Activated CD4-positive, alpha-beta T cell treated with anti-CD3 and anti-CD28 coated beads for 36 hours (primary cell): ENCODE measurements around the gene TASP1. TPM values are rescaled to one million over a fixed set of nuclear protein-coding genes. Genes with fewer than 3 reads are reported as not detected.

ENCODE experiments used
- ATAC-seq: fragments of 200-7000 bp; cut with Tn5 transposase; one replicate; pipeline ENCODE4 v1.10.0; 2021; ENCODE audit warnings: mild to moderate bottlenecking, moderate library complexity
- CTCF ChIA-PET: fragments of 350-600 bp; sonication (Branson Sonifier 250); formaldehyde crosslinking; loops from one replicate; lab custom pipeline; 2021; ENCODE audit warnings: antibody characterized with exemption; lab: Charles Lee
- POLR2A ChIA-PET: fragments of 350-600 bp; sonication (Branson Sonifier 250); formaldehyde crosslinking; loops from one replicate; lab custom pipeline; 2021; ENCODE audit warnings: antibody characterized with exemption, inconsistent platforms; lab: Charles Lee
- DNase-seq: peaks from one replicate; pipeline ENCODE4 v3.0.0-alpha.2; 2020
- H3K27ac Mint-ChIP-seq: one replicate; pipeline ENCODE4 v1.8.0; 2021; ENCODE audit warnings: mixed read lengths
- H3K27me3 Mint-ChIP-seq: one replicate; pipeline ENCODE4 v1.8.0; 2021; ENCODE audit warnings: mixed read lengths
- H3K36me3 Mint-ChIP-seq: one replicate; pipeline ENCODE4 v1.8.0; 2021; ENCODE audit warnings: low read depth, mixed read lengths
- H3K4me1 Mint-ChIP-seq: one replicate; pipeline ENCODE4 v1.8.0; 2021; ENCODE audit warnings: mixed read lengths
- H3K4me3 Mint-ChIP-seq: one replicate; pipeline ENCODE4 v1.8.0; 2021; ENCODE audit warnings: mild to moderate bottlenecking, moderate library complexity, mixed read lengths
- H3K9me3 Mint-ChIP-seq: one replicate; pipeline ENCODE4 v1.8.0; 2021; ENCODE audit warnings: low read depth, mixed read lengths
- intact Hi-C, 2 experiments: fragments of 100-400 bp; cut with DNase I in 1 of 2; cut with micrococcal nuclease in 1 of 2; formaldehyde crosslinking; loops; one replicate each; pipeline versions ENCODE4 v1.14.2 to v1.15.1; 2022 to 2024; cut with DNase I, micrococcal nuclease
- total RNA-seq, 2 experiments: library from RNA; stranded (reverse); gene quantifications; one replicate each; pipeline ENCODE4 v1.2.3, GENCODE V29; 2021

Gene TASP1
- total RNA-seq, 2 experiments from 2014 or later: 8.5 to 10.1 TPM

DNA sequence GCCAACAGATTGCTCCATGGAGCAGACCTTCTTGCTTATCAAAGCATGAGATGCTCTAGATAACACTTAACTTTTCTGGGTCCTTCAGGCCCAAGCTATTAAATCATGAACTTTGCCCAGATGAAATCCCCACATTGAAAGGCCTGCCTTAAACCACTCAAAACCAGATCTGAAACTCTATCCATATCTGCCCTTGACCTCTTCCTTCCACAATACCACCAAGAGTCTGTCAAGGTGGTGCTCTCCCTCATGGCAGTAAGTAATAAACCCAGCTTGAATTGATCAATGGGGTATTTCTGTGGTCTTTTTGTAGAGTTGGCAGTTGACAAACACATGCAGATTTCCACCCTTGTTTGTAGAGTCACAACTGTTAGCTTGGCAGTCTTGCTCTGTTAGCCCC is 282.1 kb downstream of the TASP1 start:
- POLR2A ChIA-PET: no interaction called here
- intact Hi-C loops: no loop called here
- no peaks in the 10 kb centered on the region for H3K9me3 Mint-ChIP-seq
- no peak overlapping the region for H3K4me3 Mint-ChIP-seq
- CTCF ChIA-PET: interaction anchor here (1.0 kb wide), 1 partner anchor 24 kb away, joined by 3 read pairs; no protein-coding TSS in a partner anchor
- H3K4me1 Mint-ChIP-seq: no peaks in the 10 kb centered on the region
- DNase-seq (no peak), ATAC-seq (no peak)
- no peaks in the 10 kb centered on the region for H3K27me3 Mint-ChIP-seq
- H3K36me3 Mint-ChIP-seq: no peaks in the 10 kb centered on the region
- no peak overlapping the region for H3K27ac Mint-ChIP-seq

DNA sequence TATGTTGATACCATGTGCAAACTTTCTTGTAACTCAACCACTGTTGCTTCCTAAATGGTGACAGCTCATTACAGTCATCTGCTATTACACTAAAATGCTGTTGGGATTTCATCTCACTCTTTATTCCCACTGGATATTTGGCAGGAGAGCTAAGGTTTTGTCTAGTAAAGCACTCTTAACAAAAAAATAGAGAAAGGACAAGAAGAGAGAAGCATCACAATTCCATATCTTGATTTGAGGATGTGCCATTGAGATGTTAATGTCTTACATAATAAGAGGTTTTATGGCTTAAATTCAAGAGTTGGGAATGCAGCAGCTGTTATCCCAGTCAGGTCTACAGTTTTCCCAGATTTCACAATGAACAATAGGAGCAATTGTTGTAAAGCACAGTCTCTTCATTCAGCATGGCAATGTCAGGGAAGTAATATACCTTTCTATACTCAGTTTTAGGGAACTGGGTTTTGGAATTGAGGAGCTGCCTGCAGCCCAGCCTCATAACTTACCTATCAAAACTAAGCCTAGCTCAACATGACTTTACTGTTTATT is 282.7 kb downstream of the TASP1 start:
- DNase-seq (no peak), ATAC-seq (no peak)
- Mint-ChIP-seq H3K27me3 (no peaks in the 10 kb centered on the region), H3K9me3 (no peaks in the 10 kb centered on the region), H3K27ac (no peak overlapping the region), H3K4me3 (no peak overlapping the region), H3K36me3 (no peaks in the 10 kb centered on the region), H3K4me1 (no peaks in the 10 kb centered on the region)
- ChIA-PET CTCF (interaction anchor here (0.6 to 1.0 kb wide), 2 partner anchors 24 to 410 kb away, joined by 3 to 4 read pairs; no protein-coding TSS in a partner anchor), POLR2A (no interaction called here)
- intact Hi-C loops: no loop called here

DNA sequence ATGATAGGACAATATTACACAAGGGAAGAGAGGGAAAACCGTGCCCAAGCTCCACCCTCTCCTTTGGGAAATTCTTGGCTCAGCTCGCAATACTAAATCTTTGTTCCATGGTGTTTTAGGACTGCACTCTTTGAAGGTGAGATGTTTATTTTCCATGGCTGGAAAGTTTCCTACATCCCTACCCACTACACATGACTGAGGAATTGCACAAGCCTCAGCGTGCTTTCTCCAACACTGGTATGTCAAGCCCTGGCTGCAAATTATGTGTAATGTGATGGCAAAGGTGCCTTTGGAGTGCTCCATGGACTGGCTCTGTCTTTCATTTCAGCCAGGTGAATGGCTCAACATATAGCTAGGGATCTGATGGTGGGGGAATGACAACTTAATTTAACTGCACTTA is 283.3 kb downstream of the TASP1 start:
- no peaks in the 10 kb centered on the region for H3K27me3 Mint-ChIP-seq
- intact Hi-C loops: no loop called here
- POLR2A ChIA-PET: no interaction called here
- CTCF ChIA-PET: no interaction called here
- no peak overlapping the region for H3K4me3 Mint-ChIP-seq
- no peaks in the 10 kb centered on the region for H3K4me1 Mint-ChIP-seq
- ATAC-seq (no peak), DNase-seq (no peak)
- no peak overlapping the region for H3K27ac Mint-ChIP-seq
- no peaks in the 10 kb centered on the region for H3K9me3 Mint-ChIP-seq
- H3K36me3 Mint-ChIP-seq: no peaks in the 10 kb centered on the region

DNA sequence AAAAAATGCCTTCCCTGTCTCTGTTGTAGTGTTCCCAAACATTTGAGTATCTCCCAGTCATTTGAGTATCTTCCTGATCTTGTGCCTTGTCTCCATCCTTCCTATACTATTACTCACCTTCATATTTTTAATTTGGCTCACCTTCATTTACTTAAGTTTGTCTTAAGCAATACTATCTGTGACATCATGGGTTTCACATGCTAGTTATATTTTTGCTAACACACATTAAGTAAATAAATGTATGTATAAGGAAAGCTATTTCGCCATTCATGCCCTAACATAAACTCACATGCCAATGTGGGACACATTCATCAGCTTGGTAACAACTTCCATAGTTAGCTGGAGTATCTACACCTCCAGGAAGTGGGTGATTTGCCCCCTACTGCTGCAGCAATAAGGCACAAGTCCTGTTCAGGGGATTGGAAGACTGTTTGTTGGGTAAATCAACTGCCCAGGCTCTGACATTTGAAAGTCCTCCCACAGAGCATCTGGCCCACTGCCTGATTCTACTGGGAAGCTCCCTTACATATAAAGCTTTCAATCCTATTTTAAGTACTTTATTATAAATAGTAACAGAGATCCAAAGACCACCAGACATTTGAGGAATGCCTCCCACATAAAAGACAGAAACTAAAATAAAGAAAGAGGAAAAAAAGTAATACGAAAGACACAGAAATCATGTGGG is 285.3 kb downstream of the TASP1 start:
- intact Hi-C loops: no loop called here
- no peaks in the 10 kb centered on the region for H3K4me1 Mint-ChIP-seq
- no peak overlapping the region for H3K27ac Mint-ChIP-seq
- H3K36me3 Mint-ChIP-seq: no peaks in the 10 kb centered on the region
- H3K27me3 Mint-ChIP-seq: no peaks in the 10 kb centered on the region
- no peaks in the 10 kb centered on the region for H3K9me3 Mint-ChIP-seq
- CTCF ChIA-PET: interaction anchor here (0.7 to 0.8 kb wide), 2 partner anchors 9 to 52 kb away, joined by 3 read pairs; no protein-coding TSS in a partner anchor
- no peak for ATAC-seq
- POLR2A ChIA-PET: no interaction called here
- no peak for DNase-seq
- H3K4me3 Mint-ChIP-seq: no peak overlapping the region

DNA sequence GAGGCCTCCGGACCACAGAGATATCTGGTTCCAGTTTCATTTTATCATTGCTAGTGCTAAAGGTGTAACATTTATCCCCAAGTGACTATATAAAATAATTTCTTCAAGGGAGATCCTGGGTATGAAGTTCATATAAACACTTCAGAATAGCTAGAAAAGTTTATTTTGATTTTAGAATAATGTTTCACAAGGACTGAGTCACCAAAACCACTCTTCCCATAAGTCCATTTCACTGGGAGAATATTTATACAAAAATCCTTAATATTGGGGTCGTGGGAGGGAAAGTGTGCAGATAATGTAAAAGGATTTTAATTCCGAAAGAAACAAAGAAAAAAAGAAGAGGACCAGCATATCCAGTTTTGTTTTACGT is 289.5 kb downstream of the TASP1 start:
- H3K9me3 Mint-ChIP-seq: no peaks in the 10 kb centered on the region

DNA sequence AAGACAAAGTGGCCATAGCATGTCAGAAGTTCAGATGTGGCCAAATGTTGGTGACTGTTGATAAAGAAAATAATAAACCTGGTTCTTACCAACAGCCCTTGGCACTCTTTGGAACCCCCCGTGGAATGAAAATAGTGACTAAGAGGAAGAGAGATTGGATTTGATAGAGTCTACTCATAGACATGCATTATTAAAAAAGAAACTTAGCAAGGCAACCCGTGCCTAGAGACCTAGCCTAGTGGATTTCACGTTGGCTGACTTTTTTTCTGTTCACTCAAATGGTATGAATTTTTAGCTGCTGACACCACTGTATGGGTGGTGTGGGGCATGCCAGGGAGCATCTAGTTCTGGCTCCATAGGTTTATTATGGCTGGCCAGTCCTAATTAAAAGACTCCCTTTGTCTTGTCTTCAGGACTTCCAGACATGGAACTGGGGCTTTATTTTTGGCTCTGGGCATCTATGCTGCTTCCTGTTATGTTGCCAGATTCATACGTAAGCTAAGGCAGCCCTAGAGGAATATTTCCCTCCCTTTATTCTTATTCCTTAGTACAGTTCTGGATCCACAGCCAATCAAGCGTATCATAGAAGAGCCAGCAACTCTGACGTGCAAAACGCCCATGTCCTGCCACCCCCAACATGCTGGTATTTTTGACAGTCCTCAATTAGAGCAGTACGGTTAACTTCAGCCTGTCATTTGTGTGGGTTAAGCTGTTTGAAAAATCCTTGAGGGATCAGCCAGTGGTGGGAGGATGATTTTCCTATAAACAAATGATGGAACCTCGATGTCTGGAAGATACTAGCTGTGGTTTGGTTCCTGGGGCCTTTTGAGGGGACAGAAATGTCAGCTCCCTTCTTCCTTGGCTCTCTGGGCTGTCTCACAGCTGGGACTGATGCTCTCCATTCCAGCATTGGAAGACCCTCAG is 290.2 kb downstream of the TASP1 start:
- DNase-seq (no peak), ATAC-seq (no peak)
- H3K36me3 Mint-ChIP-seq: no peaks in the 10 kb centered on the region
- H3K9me3 Mint-ChIP-seq: no peaks in the 10 kb centered on the region
- no peak overlapping the region for H3K4me3 Mint-ChIP-seq
- no peak overlapping the region for H3K27ac Mint-ChIP-seq
- H3K27me3 Mint-ChIP-seq: no peaks in the 10 kb centered on the region
- intact Hi-C loops: no loop called here
- H3K4me1 Mint-ChIP-seq: no peaks in the 10 kb centered on the region
- ChIA-PET POLR2A (no interaction called here), CTCF (interaction anchor here (1.1 to 1.4 kb wide), 2 partner anchors 9 to 11 kb away, joined by 3 to 4 read pairs; no protein-coding TSS in a partner anchor)

More for the DNA sequence above, 289.5 kb downstream of the TASP1 start:
- intact Hi-C loops: no loop called here
- DNase-seq (no peak), ATAC-seq (no peak)
- Mint-ChIP-seq H3K4me3 (no peak overlapping the region), H3K27ac (no peak overlapping the region), H3K4me1 (no peaks in the 10 kb centered on the region), H3K36me3 (no peaks in the 10 kb centered on the region), H3K27me3 (no peaks in the 10 kb centered on the region)
- ChIA-PET CTCF (interaction anchor here (1.1 kb wide), 1 partner anchor 9 kb away, joined by 3 read pairs; no protein-coding TSS in a partner anchor), POLR2A (no interaction called here)

DNA sequence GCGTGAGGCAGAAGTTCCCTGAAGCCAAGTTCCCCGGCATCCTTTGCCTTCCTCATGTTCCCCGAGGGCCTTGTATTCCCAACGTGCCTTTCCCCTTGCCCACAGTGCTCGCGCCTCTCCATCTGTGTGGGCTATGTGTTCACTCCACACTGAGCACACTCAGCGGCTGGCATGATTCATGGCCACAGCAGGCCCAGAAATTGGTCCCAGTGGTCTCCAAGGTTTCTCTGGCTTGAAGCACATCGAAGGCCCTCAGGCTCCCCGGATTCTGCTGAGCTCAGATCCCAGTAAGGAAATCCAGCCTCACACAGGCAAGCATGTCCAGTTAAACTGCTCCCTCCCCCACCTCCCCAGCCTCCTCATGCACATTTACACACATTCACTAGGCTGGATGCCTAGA is 294.1 kb downstream of the TASP1 start:
- Mint-ChIP-seq H3K4me1 (no peaks in the 10 kb centered on the region), H3K27ac (no peak overlapping the region)

DNA sequence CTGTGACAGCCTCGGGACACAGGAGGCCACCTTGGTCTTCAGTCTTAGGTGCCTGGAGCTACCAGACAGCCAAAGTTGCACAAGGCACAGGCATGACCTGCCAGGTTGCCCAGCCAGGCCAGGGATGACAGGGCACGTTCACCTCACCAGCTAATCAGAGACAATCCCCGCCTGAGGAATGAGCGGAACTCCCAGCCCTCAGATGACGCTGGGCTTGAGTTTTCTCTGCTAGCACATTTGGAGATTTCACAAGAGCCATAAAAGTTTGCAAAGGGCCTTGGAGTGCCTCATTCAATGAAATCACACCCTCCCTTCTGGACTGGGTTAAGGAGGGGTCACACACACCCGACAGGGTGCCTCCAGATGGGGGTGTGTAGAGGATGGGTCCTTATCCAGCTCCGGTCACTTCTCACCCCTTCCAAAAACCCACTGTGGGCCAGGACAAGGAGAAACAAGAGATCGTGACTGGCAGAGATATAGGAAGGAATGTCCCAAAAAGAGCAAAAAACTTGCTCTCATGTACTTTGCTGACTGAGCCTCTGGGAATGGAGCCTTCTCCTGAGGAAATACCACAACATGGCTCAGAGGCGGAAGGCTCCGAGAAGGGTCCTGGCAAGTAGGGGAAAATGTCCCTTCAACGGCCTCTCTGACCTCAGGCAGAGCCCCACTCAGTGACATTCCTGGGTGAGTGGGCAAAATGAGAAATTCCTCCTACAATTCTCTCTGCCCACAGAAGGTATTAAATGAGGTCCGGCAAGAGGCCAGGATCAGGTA is 296.1 kb downstream of the TASP1 start:
- H3K4me3 Mint-ChIP-seq: no peak overlapping the region
- H3K4me1 Mint-ChIP-seq: peaks cover 7% of the 10 kb centered on the region
- CTCF ChIA-PET: interaction anchor here (0.6 kb wide), 1 partner anchor 148 kb away, joined by 3 read pairs; no protein-coding TSS in a partner anchor
- no peaks in the 10 kb centered on the region for H3K36me3 Mint-ChIP-seq
- H3K27ac Mint-ChIP-seq: no peak overlapping the region
- ATAC-seq: no peak
- intact Hi-C loops: no loop called here
- no peak for DNase-seq
- POLR2A ChIA-PET: no interaction called here
- H3K9me3 Mint-ChIP-seq: no peaks in the 10 kb centered on the region
- H3K27me3 Mint-ChIP-seq: no peaks in the 10 kb centered on the region

More for the DNA sequence above, 294.1 kb downstream of the TASP1 start:
- intact Hi-C loops: no loop called here
- Mint-ChIP-seq H3K27me3 (no peaks in the 10 kb centered on the region), H3K4me3 (no peak overlapping the region), H3K36me3 (no peaks in the 10 kb centered on the region), H3K9me3 (no peaks in the 10 kb centered on the region)
- CTCF ChIA-PET: no interaction called here
- POLR2A ChIA-PET: no interaction called here
- ATAC-seq (no peak), DNase-seq (no peak)

DNA sequence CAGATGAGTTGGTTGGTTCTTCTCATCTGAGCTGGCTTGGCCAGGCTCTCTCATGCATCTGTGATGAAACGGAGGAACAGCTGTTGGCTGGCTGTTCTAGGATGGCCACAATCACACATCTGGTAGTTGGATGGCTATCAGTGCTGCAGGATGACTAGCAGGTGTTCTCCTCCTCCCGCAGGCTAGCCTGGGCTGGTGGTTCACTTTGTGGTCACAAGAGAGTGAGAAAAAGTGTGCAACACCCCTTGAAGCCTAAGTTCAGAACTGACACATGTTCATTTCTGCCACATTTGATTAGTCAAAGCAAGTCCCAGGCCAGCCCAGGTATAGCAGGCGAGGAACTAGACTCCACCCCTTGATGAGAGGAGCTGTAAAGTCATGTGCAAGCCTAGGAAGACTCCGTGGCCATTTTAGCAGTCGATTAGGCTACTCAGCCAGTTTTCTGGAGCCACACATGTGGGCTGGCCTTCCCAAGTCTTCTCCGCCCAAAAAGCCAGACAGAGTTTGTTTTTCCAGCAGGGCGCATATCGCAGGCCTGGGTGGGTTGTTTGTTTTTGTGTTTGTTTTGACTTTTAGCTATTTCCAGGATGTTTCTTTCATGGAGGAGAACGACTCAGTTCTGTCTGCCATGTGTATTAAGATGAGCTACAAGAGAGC is 296.9 kb downstream of the TASP1 start:
- Mint-ChIP-seq H3K27ac (no peak overlapping the region), H3K36me3 (no peaks in the 10 kb centered on the region), H3K4me3 (no peak overlapping the region), H3K9me3 (no peaks in the 10 kb centered on the region), H3K27me3 (no peaks in the 10 kb centered on the region), H3K4me1 (peaks cover 15% of the 10 kb centered on the region)
- ATAC-seq (peak; percentile 45), DNase-seq (no peak)
- ChIA-PET CTCF (no interaction called here), POLR2A (no interaction called here)
- intact Hi-C loops: no loop called here

DNA sequence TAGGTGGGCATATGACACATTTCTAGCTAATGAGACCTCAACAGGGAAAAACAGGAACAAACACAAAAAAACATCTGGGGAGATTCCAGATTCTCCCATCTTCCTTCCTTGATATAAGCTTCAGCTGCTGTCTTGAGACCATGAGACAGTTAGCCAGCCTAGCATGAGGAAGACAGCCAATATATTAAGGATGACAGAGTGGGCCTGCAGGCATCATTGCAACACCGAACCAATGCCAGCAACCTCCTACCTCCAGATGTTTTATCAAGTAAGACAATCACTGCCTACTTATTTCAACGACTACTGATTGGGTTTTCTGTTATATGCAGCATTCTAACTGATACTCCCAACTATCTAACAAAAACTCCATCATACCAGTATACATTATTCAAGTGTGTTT is 298.6 kb downstream of the TASP1 start:
- Mint-ChIP-seq H3K27ac (no peak overlapping the region), H3K36me3 (no peaks in the 10 kb centered on the region), H3K4me3 (no peak overlapping the region), H3K4me1 (peaks cover 20% of the 10 kb centered on the region), H3K27me3 (no peaks in the 10 kb centered on the region), H3K9me3 (no peaks in the 10 kb centered on the region)
- intact Hi-C loops: no loop called here
- ChIA-PET POLR2A (no interaction called here), CTCF (interaction anchor here (0.6 to 1.4 kb wide), 4 partner anchors 8 to 351 kb away, joined by 3 to 7 read pairs (median 4); no protein-coding TSS in a partner anchor)
- ATAC-seq (no peak), DNase-seq (no peak)
